Gastrocnemius medialis (tissue), 4 donors: ENCODE measurements around the gene CACNA2D2. TPM values are rescaled to one million over a fixed set of nuclear protein-coding genes. Genes with fewer than 3 reads are reported as not detected.

Experiments used
- ATAC-seq, 2 donors: fragments of 150-250 bp; one replicate each; pipeline ENCODE4 v1.9.1; 2016
- DNase-seq, 2 donors: peaks; one replicate each; pipeline ENCODE4 v3.0.0-alpha.2; 2019
- H3K27ac ChIP-seq, 4 donors: fragments of 200-600 bp; sonication (generic); 1 replicate in 1 of 4; 2 replicates in 3 of 4; pipeline ENCODE4 v1.5.1; 2016 to 2018; ENCODE audit warnings: mild to moderate bottlenecking in 2 of 4, moderate library complexity in 1 of 4
- H3K27me3 ChIP-seq, 3 donors: fragments of 200-600 bp; sonication (generic) in 2 of 3; 1 replicate in 1 of 3; 2 replicates in 2 of 3; pipeline versions ENCODE4 v1.5.1 to v1.6.0; 2016 to 2019; ENCODE audit warnings: mild to moderate bottlenecking in 1 of 3, moderate library complexity in 1 of 3
- H3K36me3 ChIP-seq, 2 donors: fragments of 200-600 bp; sonication (generic) in 1 of 2; one replicate each; pipeline ENCODE4 v1.5.1; 2017 to 2018
- H3K4me1 ChIP-seq, 2 donors: fragments of 200-600 bp; sonication (generic) in 1 of 2; one replicate each; pipeline ENCODE4 v1.5.1; 2016 to 2017; ENCODE audit warnings: mild to moderate bottlenecking in 2 of 2
- H3K4me3 ChIP-seq, 4 donors: fragments of 200-600 bp; sonication (generic) in 3 of 4; 1 replicate in 1 of 4; 2 replicates in 3 of 4; pipeline ENCODE4 v1.5.1; 2016 to 2019; ENCODE audit warnings: mild to moderate bottlenecking in 2 of 4
- H3K9me3 ChIP-seq, 3 donors: fragments of 200-600 bp; sonication (generic) in 2 of 3; 1 replicate in 1 of 3; 2 replicates in 2 of 3; pipeline ENCODE4 v1.5.1; 2016 to 2019
- POLR2A ChIP-seq, 2 donors: fragments of 450-650 bp; IDR thresholded peaks; one replicate each; pipeline ENCODE4 v1.6.1; 2017; ENCODE audit warnings: antibody characterized with exemption in 2 of 2, mild to moderate bottlenecking in 2 of 2, moderate library complexity in 2 of 2
- in situ Hi-C, 4 donors: fragments of 200-750 bp; cut with MboI; loops; one replicate each; pipeline versions ENCODE4 v1.15.0 to v1.8.0; 2017; ENCODE audit warnings: low sequenced_read_pairs in 4 of 4
- intact Hi-C: fragments of 100-400 bp; cut with DNase I; formaldehyde crosslinking; loops from one replicate; pipeline ENCODE4 v1.15.1; 2023; ENCODE audit warnings: low total_unique reads
- total RNA-seq, 4 donors: library from RNA; depleted of rRNA; stranded (reverse); fragments of >200 nt; gene quantifications; one replicate each; pipeline versions ENCODE4 v1.1.0 to v1.2.3, GENCODE V29; 2016
- TF ChIP-seq, protein P1 (sequence below), 5 experiments: fragments of 450-650 bp in 3 of 5; fragments of 200-600 bp in 2 of 5; sonication (generic) in 2 of 5; IDR thresholded peaks in 4 of 5; conservative IDR thresholded peaks in 1 of 5; 1 replicate in 4 of 5; 2 replicates in 1 of 5; pipeline ENCODE4 v1.5.1; 2016 to 2019; ENCODE audit warnings: antibody characterized with exemption in 5 of 5, mild to moderate bottlenecking in 3 of 5, moderate library complexity in 3 of 5

CACNA2D2 gene
- total RNA-seq, 4 donors from 2014 or later: 0.27 to 0.68 (median 0.45) TPM

DNA sequence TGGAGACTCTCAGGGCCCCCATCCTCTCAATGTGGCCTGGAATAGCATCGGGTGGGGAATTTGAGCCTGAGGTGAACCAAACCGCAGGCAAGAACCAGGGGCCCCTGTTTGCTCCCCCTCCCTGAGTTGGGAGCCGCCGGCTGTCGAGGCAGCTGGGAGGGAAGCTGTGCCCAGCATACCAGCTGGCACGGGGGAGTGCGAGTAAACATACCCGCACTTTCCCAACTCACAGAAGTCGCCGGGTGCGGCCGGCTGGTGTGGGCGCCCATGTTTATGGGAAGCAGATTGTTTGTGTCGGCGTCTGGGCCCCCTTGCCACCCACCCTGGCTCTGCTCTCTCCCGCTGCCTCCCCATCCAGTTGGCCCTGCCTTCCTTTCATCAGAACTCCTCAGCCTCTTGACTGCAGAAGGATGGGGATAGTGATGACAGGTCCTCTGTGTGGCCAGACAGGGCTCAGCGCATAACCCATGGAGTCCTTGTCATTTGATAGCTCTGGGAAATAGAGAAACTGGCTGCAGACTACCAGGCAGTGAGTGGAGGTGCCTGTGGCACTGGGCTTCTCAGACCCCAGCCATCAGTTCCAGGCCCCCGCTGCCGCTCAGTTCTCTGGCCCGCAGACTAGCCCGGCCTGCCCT, 60.4 kb downstream of the CACNA2D2 start:
- Histone ChIP-seq H3K27me3 (no peaks in the 10 kb centered on the region), H3K4me1 (peaks cover 0 to 4% of the 10 kb centered on the region in 2 donors), H3K9me3 (no peaks in the 10 kb centered on the region), H3K36me3 (no peaks in the 10 kb centered on the region), H3K27ac (no peak overlapping the region), H3K4me3 (no peak overlapping the region)
- DNase-seq: no peak
- intact Hi-C loops (no loop called here), in situ Hi-C loops (no loop called here)
- no peak for ATAC-seq
- TF ChIP-seq, protein P1, sequence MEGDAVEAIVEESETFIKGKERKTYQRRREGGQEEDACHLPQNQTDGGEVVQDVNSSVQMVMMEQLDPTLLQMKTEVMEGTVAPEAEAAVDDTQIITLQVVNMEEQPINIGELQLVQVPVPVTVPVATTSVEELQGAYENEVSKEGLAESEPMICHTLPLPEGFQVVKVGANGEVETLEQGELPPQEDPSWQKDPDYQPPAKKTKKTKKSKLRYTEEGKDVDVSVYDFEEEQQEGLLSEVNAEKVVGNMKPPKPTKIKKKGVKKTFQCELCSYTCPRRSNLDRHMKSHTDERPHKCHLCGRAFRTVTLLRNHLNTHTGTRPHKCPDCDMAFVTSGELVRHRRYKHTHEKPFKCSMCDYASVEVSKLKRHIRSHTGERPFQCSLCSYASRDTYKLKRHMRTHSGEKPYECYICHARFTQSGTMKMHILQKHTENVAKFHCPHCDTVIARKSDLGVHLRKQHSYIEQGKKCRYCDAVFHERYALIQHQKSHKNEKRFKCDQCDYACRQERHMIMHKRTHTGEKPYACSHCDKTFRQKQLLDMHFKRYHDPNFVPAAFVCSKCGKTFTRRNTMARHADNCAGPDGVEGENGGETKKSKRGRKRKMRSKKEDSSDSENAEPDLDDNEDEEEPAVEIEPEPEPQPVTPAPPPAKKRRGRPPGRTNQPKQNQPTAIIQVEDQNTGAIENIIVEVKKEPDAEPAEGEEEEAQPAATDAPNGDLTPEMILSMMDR (IDR thresholded peaks at IDR 0.05 in 4 of 5, conservative IDR thresholded peaks at IDR 0.05 in 1 of 5): no peak
- no peak for TF ChIP-seq POLR2A (IDR thresholded peaks at IDR 0.05)

DNA sequence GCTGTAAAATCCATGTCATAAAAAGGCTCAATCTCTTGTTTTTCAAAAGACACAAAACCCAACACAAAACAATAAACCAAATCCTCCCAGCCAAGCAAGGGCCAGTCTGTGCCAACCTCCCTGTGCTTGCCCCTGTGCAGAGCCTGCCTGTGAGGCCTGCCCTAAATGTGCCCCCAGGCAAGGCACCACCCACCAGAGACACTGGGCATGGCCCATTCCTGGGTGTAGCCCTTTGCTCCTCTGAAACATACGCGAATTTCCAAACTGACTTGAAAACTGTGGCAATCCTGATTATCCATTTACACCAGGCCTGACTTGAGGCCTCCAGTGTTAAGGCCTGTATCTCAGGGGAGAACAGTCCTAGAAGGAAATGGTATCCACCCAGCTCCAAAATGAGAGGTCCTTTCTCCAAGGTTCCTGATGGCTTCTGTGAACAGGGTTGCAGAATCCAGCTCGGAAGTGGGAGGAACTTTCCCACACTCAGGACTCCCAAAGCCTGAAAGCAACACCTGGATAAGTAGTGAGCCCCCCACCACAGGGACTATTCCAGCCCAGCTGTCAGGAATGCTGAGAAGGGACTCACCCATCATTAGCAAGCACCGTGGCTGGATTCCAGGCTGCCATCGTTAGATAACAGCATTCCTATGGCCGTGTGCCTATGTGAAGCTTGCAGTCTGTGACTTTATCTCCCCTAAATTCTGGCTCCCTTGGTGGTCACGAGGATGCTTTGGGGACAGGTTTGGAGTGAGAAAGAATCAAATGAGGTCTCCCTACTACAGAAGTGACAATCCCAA, 61.8 kb downstream of the CACNA2D2 start:
- no peaks in the 10 kb centered on the region for H3K27me3 ChIP-seq
- DNase-seq (no peak), ATAC-seq (no peak)
- H3K4me1 ChIP-seq: peaks cover 0 to 4% of the 10 kb centered on the region in 2 donors
- H3K36me3 ChIP-seq: no peaks in the 10 kb centered on the region
- TF ChIP-seq POLR2A (IDR thresholded peaks at IDR 0.05): no peak
- TF ChIP-seq, protein P1 (IDR thresholded peaks at IDR 0.05 in 4 of 5, conservative IDR thresholded peaks at IDR 0.05 in 1 of 5): no peak
- no peaks in the 10 kb centered on the region for H3K9me3 ChIP-seq
- H3K4me3 ChIP-seq: no peak overlapping the region
- in situ Hi-C loops: no loop called here
- intact Hi-C loops: no loop called here
- no peak overlapping the region for H3K27ac ChIP-seq

DNA sequence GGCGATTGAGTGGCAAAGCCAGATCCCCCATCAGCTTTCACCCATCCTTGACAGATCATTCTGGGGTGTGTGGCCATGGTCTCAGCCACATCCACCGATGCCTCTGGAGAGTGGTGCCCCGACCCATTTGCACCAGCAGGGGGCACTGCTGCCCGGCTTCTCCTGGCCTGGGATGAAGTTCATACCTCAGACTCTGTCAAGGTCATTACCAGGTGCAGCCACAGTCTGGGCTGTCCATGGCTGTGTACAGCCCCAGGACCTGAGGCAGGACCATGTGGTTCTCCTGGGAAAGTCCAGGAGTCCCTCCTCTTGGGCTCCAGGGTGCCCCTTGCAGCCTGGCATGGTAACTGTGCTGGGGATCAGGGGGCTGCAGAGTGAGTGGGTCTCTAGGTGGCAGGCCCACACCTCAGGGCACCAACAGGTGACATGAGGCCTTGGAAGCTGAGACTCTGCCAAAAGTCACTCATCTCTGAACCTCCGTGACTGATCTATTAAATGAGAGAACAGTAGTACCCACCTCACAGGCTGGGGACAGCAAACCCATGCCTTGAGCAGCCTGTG, 67.2 kb downstream of the CACNA2D2 start:
- no peaks in the 10 kb centered on the region for H3K9me3 ChIP-seq
- H3K4me1 ChIP-seq: no peaks in the 10 kb centered on the region
- no peak overlapping the region for H3K27ac ChIP-seq
- no peak overlapping the region for H3K4me3 ChIP-seq
- H3K27me3 ChIP-seq: no peaks in the 10 kb centered on the region
- intact Hi-C loops (loop anchor here (1.0 kb wide), 1 partner anchor 106 kb away; no protein-coding TSS in a partner anchor), in situ Hi-C loops (loop anchor here in 2 of 4 donors (10.0 kb wide), 2 partner anchors 99 to 109 kb away; no protein-coding TSS in a partner anchor)
- TF ChIP-seq, protein P1 (IDR thresholded peaks at IDR 0.05 in 4 of 5, conservative IDR thresholded peaks at IDR 0.05 in 1 of 5): peak; percentile 59 to 77 (median 65)
- no peak for TF ChIP-seq POLR2A (IDR thresholded peaks at IDR 0.05)
- ATAC-seq: peak; percentile 52 to 82
- no peaks in the 10 kb centered on the region for H3K36me3 ChIP-seq
- peak in 1 of 2 donors; percentile 46 for DNase-seq

DNA sequence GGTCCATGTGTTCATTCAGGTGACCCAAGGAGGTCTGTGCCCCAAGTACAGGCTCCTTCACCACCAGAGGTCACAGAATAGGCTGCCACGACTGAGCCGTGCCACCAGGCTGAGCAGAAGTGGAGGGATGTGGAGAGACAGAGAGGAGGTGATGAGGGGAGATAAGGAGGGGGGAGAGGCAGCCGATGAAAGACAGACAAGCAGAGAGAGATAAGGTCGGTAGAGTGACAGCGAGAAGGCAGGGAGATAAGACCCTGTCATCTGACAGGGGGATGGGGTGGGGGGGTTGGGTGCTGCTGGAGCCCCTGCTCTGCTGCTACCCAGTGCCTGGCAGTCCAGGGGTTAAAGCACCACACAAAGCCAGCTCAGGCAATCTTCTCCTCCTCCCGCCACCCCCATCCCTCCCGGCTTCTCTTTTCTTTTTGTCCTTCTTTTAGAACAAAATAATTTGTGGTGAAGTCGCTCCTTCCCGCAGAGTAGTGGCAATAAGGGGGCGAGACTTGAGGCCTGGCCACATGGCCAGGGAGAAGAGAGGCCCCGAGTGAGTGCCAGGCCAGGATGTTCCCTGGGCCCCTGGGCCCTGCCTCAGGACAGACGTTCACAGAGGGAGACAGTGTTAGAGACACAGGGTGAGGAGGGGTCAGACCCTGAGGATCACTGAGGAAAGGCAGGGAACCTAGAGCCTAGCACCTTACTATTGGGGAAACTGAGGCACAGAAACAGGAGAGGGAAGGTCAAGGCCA, 67.9 kb downstream of the CACNA2D2 start:
- in situ Hi-C loops (loop anchor here in 2 of 4 donors (10.0 kb wide), 2 partner anchors 99 to 109 kb away; no protein-coding TSS in a partner anchor), intact Hi-C loops (loop anchor here (1.0 kb wide), 1 partner anchor 107 kb away; no protein-coding TSS in a partner anchor)
- H3K27me3 ChIP-seq: no peaks in the 10 kb centered on the region
- DNase-seq (no peak), ATAC-seq (no peak)
- no peak for TF ChIP-seq POLR2A (IDR thresholded peaks at IDR 0.05)
- TF ChIP-seq, protein P1 (IDR thresholded peaks at IDR 0.05 in 4 of 5, conservative IDR thresholded peaks at IDR 0.05 in 1 of 5): no peak
- H3K4me1 ChIP-seq: no peaks in the 10 kb centered on the region
- no peak overlapping the region for H3K27ac ChIP-seq
- H3K9me3 ChIP-seq: no peaks in the 10 kb centered on the region
- H3K36me3 ChIP-seq: no peaks in the 10 kb centered on the region
- H3K4me3 ChIP-seq: no peak overlapping the region
